ENCODE data around the gene SLC49A4.

Gene SLC49A4

DNA sequence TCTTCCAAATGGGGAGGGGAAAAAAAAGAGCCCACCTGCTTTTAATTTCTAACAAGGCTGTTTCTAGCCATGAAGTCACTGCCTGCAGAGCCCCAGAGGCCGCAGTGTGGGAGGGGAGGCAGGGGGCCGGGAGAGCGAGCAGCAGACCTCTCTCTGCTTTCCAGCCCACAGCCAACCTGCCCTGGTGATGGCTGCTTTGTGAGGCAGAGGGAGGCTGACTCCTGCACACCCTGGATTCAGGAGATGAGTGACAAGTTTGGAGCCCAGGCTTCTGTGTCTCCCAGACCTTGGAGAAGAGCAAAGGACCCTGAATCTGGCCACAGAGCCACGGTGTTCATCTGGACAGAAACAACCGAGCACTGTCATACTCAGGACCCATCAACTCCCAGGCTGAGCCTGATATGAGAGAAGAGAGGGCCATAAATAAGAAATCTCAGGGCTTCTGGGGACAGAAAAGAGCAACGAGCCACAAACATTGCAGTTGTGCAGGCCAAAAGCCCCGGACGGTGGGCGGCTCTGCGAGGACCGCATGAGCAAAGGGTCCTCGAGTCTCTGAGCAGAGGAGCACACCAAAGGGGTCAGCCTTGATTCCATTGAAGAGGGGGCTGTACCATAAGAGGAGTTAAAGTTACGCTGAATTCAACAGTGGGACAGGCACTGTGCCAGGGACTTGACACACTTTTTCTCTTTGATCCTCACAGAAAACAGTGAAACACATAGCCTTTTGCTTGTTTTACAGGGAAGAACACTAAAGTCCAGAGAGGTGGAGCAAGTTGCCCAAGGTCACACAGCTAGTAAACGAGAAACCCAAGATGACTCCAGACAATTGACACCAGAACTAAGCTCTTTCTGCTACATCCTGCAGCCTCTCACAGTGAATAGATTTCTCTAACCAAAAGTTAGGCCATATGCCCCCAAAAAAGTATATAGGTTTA is 135.5 kb downstream of the SLC49A4 start:
- no peak for DNase-seq (ENCODE audit: low read depth)
